ELF-1 (cell line): ENCODE measurements around the gene EFNA4.

Experiments
- DNase-seq: peaks from one replicate; pipeline ENCODE4 v3.0.0-alpha.2; 2016; ENCODE audit warnings: low read depth, low spot score

Gene EFNA4

GRCh38 chr1:155033524-155033923 is 30.0 kb upstream of the EFNA4 start, which contains the start of the genes DCST1 and DCST2:
DCST1 (plus strand) TSS chr1:155033824; CDS start chr1:155034037, 213 bp downstream.
DCST2 (minus strand) TSS chr1:155033781; CDS start chr1:155033701, 80 bp downstream.
- no peak for DNase-seq

- DNase-seq = no peak
These were observed 29.0 kb upstream of the EFNA4 start for GRCh38 chr1:155034318-155035208.

GRCh38 chr1:155035936-155036335 is 27.6 kb upstream of the EFNA4 start:
- no peak for DNase-seq

GRCh38 chr1:155037043-155037442 is 26.5 kb upstream of the EFNA4 start:
- DNase-seq = no peak

- no peak for DNase-seq
These were observed 25.6 kb upstream of the EFNA4 start for GRCh38 chr1:155037851-155038441.

GRCh38 chr1:155038602-155039307 is 24.8 kb upstream of the EFNA4 start:
- peak; percentile 34 for DNase-seq

- no peak for DNase-seq
These were observed 24.3 kb upstream of the EFNA4 start for GRCh38 chr1:155039308-155039669.

- DNase-seq = no peak
These were observed 23.0 kb upstream of the EFNA4 start for GRCh38 chr1:155040358-155041093.

GRCh38 chr1:155042789-155043188 is 20.8 kb upstream of the EFNA4 start:
- DNase-seq = no peak

- no peak for DNase-seq
These were observed 20.2 kb upstream of the EFNA4 start for GRCh38 chr1:155043301-155043702.

GRCh38 chr1:155043793-155044192 is 19.7 kb upstream of the EFNA4 start:
- DNase-seq = no peak

GRCh38 chr1:155044365-155044764 is 19.2 kb upstream of the EFNA4 start:
- no peak for DNase-seq

- peak; percentile 87 for DNase-seq
These were observed 18.5 kb upstream of the EFNA4 start for GRCh38 chr1:155044812-155045657.

GRCh38 chr1:155048449-155049334 is 14.8 kb upstream of the EFNA4 start:
- no peak for DNase-seq

GRCh38 chr1:155049651-155050559 is 13.6 kb upstream of the EFNA4 start:
- no peak for DNase-seq

- peak; percentile 92 for DNase-seq
These were observed 12.8 kb upstream of the EFNA4 start, which contains the start of gene ADAM15 for GRCh38 chr1:155050560-155051341. ADAM15 (plus strand) TSS chr1:155051316; CDS start chr1:155051387, 71 bp downstream.

GRCh38 chr1:155051342-155051776 is 12.2 kb upstream of the EFNA4 start:
- DNase-seq = no peak
